Tibial nerve (tissue), 4 donors: ENCODE data around the gene DNTT. TPM values are rescaled to one million over a fixed set of nuclear protein-coding genes. Genes with fewer than 3 reads are reported as not detected.
A peak's percentile ranks its signal among the peaks of the same experiment; 100 is the strongest.

Experiments used
- DNase-seq, 2 donors: peaks; one replicate each; pipeline ENCODE4 v3.0.0-alpha.2; 2019; ENCODE audit warnings: low spot score in 2 of 2
- H3K27ac ChIP-seq, 4 donors: fragments of 200-600 bp; sonication (generic) in 3 of 4; one replicate each; pipeline ENCODE4 v1.5.1; 2017 to 2019; ENCODE audit warnings: mild to moderate bottlenecking in 1 of 4
- H3K27me3 ChIP-seq, 2 donors: fragments of 200-600 bp; sonication (generic) in 1 of 2; one replicate each; pipeline versions ENCODE4 v1.5.1 to v1.6.0; 2017 to 2019
- H3K36me3 ChIP-seq, 3 donors: fragments of 200-600 bp; sonication (generic); one replicate each; pipeline ENCODE4 v1.5.1; 2018 to 2019
- H3K4me1 ChIP-seq, 4 donors: fragments of 200-600 bp; sonication (generic) in 3 of 4; one replicate each; pipeline ENCODE4 v1.5.1; 2017 to 2019
- H3K4me3 ChIP-seq, 4 donors: fragments of 200-600 bp; sonication (generic) in 3 of 4; one replicate each; pipeline ENCODE4 v1.5.1; 2017 to 2019; ENCODE audit warnings: mild to moderate bottlenecking in 1 of 4, moderate library complexity in 1 of 4
- H3K9me3 ChIP-seq, 4 donors: fragments of 200-600 bp; sonication (generic) in 3 of 4; one replicate each; pipeline ENCODE4 v1.5.1; 2017 to 2019
- CTCF ChIP-seq, 5 experiments: fragments of 200-600 bp in 3 of 5; fragments of 450-650 bp in 2 of 5; sonication (generic) in 3 of 5; IDR thresholded peaks; one replicate each; pipeline ENCODE4 v1.5.1; 2016 to 2019; ENCODE audit warnings: antibody characterized with exemption in 5 of 5, mild to moderate bottlenecking in 3 of 5, moderate library complexity in 2 of 5
- EP300 ChIP-seq, 2 donors: sonication (generic); formaldehyde crosslinking; IDR thresholded peaks; one replicate each; pipeline ENCODE4 v1.6.1; 2017; ENCODE audit warnings: antibody characterized with exemption in 2 of 2, mild to moderate bottlenecking in 1 of 2
- POLR2A ChIP-seq, 2 donors: fragments of 450-650 bp; IDR thresholded peaks; one replicate each; pipeline ENCODE4 v1.6.1; 2017; ENCODE audit warnings: antibody characterized with exemption in 2 of 2, mild to moderate bottlenecking in 2 of 2, moderate library complexity in 2 of 2
- WGBS, 2 donors: methylation state at CpG; one replicate each; pipeline ENCODE4 v1.1.5; 2018; 5-methylcytosine and 5-hydroxymethylcytosine counted together
- total RNA-seq, 4 donors: library from RNA; depleted of rRNA; stranded (reverse); fragments of >200 nt; gene quantifications; one replicate each; pipeline ENCODE4 v1.1.0, GENCODE V29; 2016

DNTT gene
- total RNA-seq, 4 donors from 2014 or later, result not detected

DNA sequence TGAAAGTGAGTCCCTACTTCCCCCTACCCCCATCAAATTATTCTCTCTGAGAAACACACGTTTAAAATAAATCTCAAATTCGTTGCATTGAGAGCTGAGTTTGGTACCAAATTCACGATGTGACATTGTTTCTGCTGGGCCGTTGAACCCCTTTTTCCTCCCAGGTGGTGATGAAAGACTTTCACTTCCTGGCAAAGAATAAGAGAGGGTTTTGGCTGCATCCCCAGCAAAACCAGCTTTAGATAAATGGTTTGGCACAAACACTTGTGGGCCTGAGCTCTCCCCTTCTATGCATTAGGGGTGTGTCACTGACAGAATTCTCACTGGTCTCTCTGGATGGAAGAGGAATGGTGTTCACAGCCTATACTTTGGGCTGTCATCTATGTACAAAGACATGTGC, 8.8 kb upstream of the DNTT start:
- Histone ChIP-seq H3K27ac (no peak overlapping the region), H3K27me3 (peaks cover 0 to 4% of the 10 kb centered on the region in 2 donors), H3K36me3 (no peaks in the 10 kb centered on the region), H3K9me3 (no peaks in the 10 kb centered on the region), H3K4me3 (no peak overlapping the region), H3K4me1 (no peaks in the 10 kb centered on the region)
- WGBS, 2 donors, result 69 to 71% methylated on average over 4 of the region's 4 CpGs
- no peak for DNase-seq
- no peak for TF ChIP-seq CTCF (IDR thresholded peaks at IDR 0.05)
- no peak for TF ChIP-seq EP300 (IDR thresholded peaks at IDR 0.05)
- no peak for TF ChIP-seq POLR2A (IDR thresholded peaks at IDR 0.05)

DNA sequence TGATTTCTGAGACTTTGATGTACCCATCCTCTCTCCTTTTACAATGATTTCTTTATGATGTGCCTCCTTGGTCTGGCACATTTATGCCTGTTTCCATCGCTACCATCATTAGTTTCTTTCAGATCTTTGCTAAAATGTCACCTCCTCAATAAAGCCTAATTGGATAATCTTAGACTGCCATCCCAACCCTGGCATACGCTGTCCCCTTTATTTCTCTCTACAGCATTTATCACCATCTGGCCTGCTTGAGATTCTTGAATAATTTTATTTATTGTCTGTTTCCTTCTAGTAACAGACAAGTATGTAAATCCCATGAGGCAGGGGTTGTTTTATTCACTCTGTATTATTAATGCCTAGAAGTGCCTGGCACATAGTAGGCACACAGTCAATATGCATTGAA, 6.7 kb upstream of the DNTT start:
- WGBS, 2 donors, result 78 to 87% methylated on average over 2 of the region's 2 CpGs
- no peaks in the 10 kb centered on the region for H3K4me1 ChIP-seq
- H3K27ac ChIP-seq, result no peak overlapping the region
- H3K36me3 ChIP-seq, result no peaks in the 10 kb centered on the region
- no peak overlapping the region for H3K4me3 ChIP-seq
- no peak for DNase-seq
- no peaks in the 10 kb centered on the region for H3K9me3 ChIP-seq
- TF ChIP-seq POLR2A (IDR thresholded peaks at IDR 0.05), result no peak
- TF ChIP-seq CTCF (IDR thresholded peaks at IDR 0.05), result no peak
- TF ChIP-seq EP300 (IDR thresholded peaks at IDR 0.05), result no peak
- H3K27me3 ChIP-seq, result peaks cover 0 to 9% of the 10 kb centered on the region in 2 donors

- H3K27ac ChIP-seq, result no peak overlapping the region
- no peak for DNase-seq
- no peaks in the 10 kb centered on the region for H3K4me1 ChIP-seq
- TF ChIP-seq EP300 (IDR thresholded peaks at IDR 0.05) (no peak), CTCF (IDR thresholded peaks at IDR 0.05) (no peak), POLR2A (IDR thresholded peaks at IDR 0.05) (no peak)
- WGBS, 2 donors, result 80 to 82% methylated on average over 3 of the region's 3 CpGs
- no peaks in the 10 kb centered on the region for H3K9me3 ChIP-seq
- no peak overlapping the region for H3K4me3 ChIP-seq
- H3K27me3 ChIP-seq, result peaks cover 0 to 9% of the 10 kb centered on the region in 2 donors
- H3K36me3 ChIP-seq, result no peaks in the 10 kb centered on the region
Observed at GRCh38 chr10:96298362-96298761, 5.9 kb upstream of the DNTT start.

GRCh38 chr10:96299383-96299782, 4.9 kb upstream of the DNTT start:
- Histone ChIP-seq H3K27me3 (peaks cover 0 to 9% of the 10 kb centered on the region in 2 donors), H3K27ac (no peak overlapping the region), H3K4me3 (peak overlapping the region in 1 of 4 donors; percentile 8), H3K9me3 (no peaks in the 10 kb centered on the region), H3K4me1 (no peaks in the 10 kb centered on the region), H3K36me3 (no peaks in the 10 kb centered on the region)
- no peak for DNase-seq
- WGBS, 2 donors, result 52 to 59% methylated on average over 5 of the region's 5 CpGs
- no peak for TF ChIP-seq CTCF (IDR thresholded peaks at IDR 0.05)
- TF ChIP-seq POLR2A (IDR thresholded peaks at IDR 0.05), result no peak
- no peak for TF ChIP-seq EP300 (IDR thresholded peaks at IDR 0.05)

GRCh38 chr10:96301616-96302015, 2.6 kb upstream of the DNTT start:
- Histone ChIP-seq H3K4me3 (no peak overlapping the region), H3K9me3 (no peaks in the 10 kb centered on the region), H3K4me1 (no peaks in the 10 kb centered on the region), H3K27ac (no peak overlapping the region), H3K36me3 (no peaks in the 10 kb centered on the region), H3K27me3 (peaks cover 0 to 9% of the 10 kb centered on the region in 2 donors)
- WGBS, 2 donors, result 20 to 47% methylated on average over 1 of the region's 1 CpG
- TF ChIP-seq EP300 (IDR thresholded peaks at IDR 0.05), result no peak
- no peak for TF ChIP-seq POLR2A (IDR thresholded peaks at IDR 0.05)
- TF ChIP-seq CTCF (IDR thresholded peaks at IDR 0.05), result no peak
- no peak for DNase-seq
